Endothelial cell of umbilical vein (primary cell): Measurements from ENCODE around the gene EFCAB8. TPM values are rescaled to one million over a fixed set of nuclear protein-coding genes. Genes with fewer than 3 reads are reported as not detected.

Experiments used
- BruUV-seq: library from RNA; stranded (reverse); fragments of 400-500 nt; replicated peaks from 2 replicates; lab custom pipeline; 2021; lab: Mats Ljungman, UMichigan
- CTCF ChIA-PET: fragments of 300-600, 350-600 bp; sonication (Branson Sonifier 250); formaldehyde crosslinking; loops from one replicate; lab custom pipeline; 2021; ENCODE audit warnings: antibody characterized with exemption, inconsistent platforms; lab: Charles Lee
- POLR2A ChIA-PET: fragments of 300-600, 350-600 bp; sonication (Branson Sonifier 250); formaldehyde crosslinking; loops from one replicate; lab custom pipeline; 2021; ENCODE audit warnings: antibody characterized with exemption, inconsistent platforms; lab: Charles Lee
- DNase-seq: peaks from one replicate; pipeline ENCODE4 v3.0.0-alpha.2; 2011; ENCODE audit warnings: low read depth, low spot score
- FAIRE-seq: peaks from 2 replicates; lab custom pipeline; 2011; peaks lifted over from hg19 to GRCh38; lab: Jason Lieb, UNC
- H2AFZ ChIP-seq: 2 replicates; pipeline ENCODE4 v1.6.0; 2012; ENCODE audit warnings: low read depth, low read length, control low read depth, inconsistent platforms
- H3K27ac ChIP-seq: 2 replicates; pipeline ENCODE4 v1.5.1; 2011; ENCODE audit warnings: low read depth, mild to moderate bottlenecking, control low read depth, low read length, moderate library complexity; ENCODE audit not compliant: insufficient read depth
- H3K27me3 ChIP-seq, 2 experiments: 2 replicates each; pipeline versions ENCODE4 v1.6.0 to v1.6.1; 2011; ENCODE audit warnings: low read length in 2 of 2, mixed read lengths in 1 of 2; ENCODE audit not compliant: control insufficient read depth in 2 of 2, insufficient read depth in 2 of 2
- H3K36me3 ChIP-seq, 2 experiments: 2 replicates in 1 of 2; 3 replicates in 1 of 2; pipeline ENCODE4 v1.5.1; 2011; ENCODE audit warnings: low read length in 2 of 2, mild to moderate bottlenecking in 1 of 2, moderate library complexity in 1 of 2; ENCODE audit not compliant: control insufficient read depth in 2 of 2, insufficient read depth in 2 of 2; ENCODE audit errors: extremely low read depth in 1 of 2
- H3K4me1 ChIP-seq: 3 replicates; pipeline ENCODE4 v1.5.1; 2011; ENCODE audit warnings: mild to moderate bottlenecking, low read length; ENCODE audit not compliant: control insufficient read depth, insufficient read depth; ENCODE audit errors: extremely low read depth
- H3K4me2 ChIP-seq: 2 replicates; pipeline ENCODE4 v1.6.1; 2011; ENCODE audit warnings: low read length, control low read depth, mixed read lengths; ENCODE audit not compliant: insufficient read depth
- H3K4me3 ChIP-seq, 3 experiments: fragments of 200-600 bp in 1 of 3; sonication (generic), shearing (Covaris generic) in 1 of 3; replicated peaks in 1 of 3; 2 replicates each; pipeline ENCODE4 v1.5.1; 2011 to 2016; ENCODE audit warnings: control low read depth in 3 of 3, low read length in 3 of 3, mild to moderate bottlenecking in 2 of 3, inconsistent platforms in 1 of 3, low read depth in 1 of 3, moderate library complexity in 1 of 3; ENCODE audit not compliant: insufficient read depth in 1 of 3
- H3K79me2 ChIP-seq: 2 replicates; pipeline ENCODE4 v1.6.0; 2012; ENCODE audit warnings: low read length, inconsistent platforms; ENCODE audit not compliant: control insufficient read depth, insufficient read depth
- H3K9ac ChIP-seq: replicated peaks from 2 replicates; pipeline ENCODE3; 2011; ENCODE audit warnings: low read length, control low read depth; ENCODE audit not compliant: insufficient read depth; ENCODE audit errors: extremely low read depth
- H3K9me1 ChIP-seq: replicated peaks from 3 replicates; pipeline ENCODE4 v1.6.0; 2011; ENCODE audit warnings: mild to moderate bottlenecking, low read length; ENCODE audit not compliant: control insufficient read depth, insufficient read depth; ENCODE audit errors: extremely low read depth
- H3K9me3 ChIP-seq: replicated peaks from 2 replicates; pipeline ENCODE4 v1.5.1; 2012; ENCODE audit warnings: low read length, inconsistent platforms; ENCODE audit not compliant: control insufficient read depth, insufficient read depth
- H4K20me1 ChIP-seq: replicated peaks from 2 replicates; pipeline ENCODE3; 2011; ENCODE audit warnings: mild to moderate bottlenecking, low read length; ENCODE audit not compliant: control insufficient read depth, insufficient read depth; ENCODE audit errors: extremely low read depth
- EZH2 ChIP-seq: IDR thresholded peaks from 2 replicates; pipeline ENCODE4 v1.6.1; 2012; ENCODE audit warnings: borderline replicate concordance, low read depth, mild to moderate bottlenecking, moderate library complexity, low read length, inconsistent platforms; ENCODE audit not compliant: severe bottlenecking
- FOS ChIP-seq: IDR thresholded peaks from 2 replicates; pipeline ENCODE4 v1.6.1; 2011; ENCODE audit warnings: mild to moderate bottlenecking, low read length, moderate library complexity, borderline replicate concordance; ENCODE audit not compliant: insufficient read depth
- GATA2 ChIP-seq: IDR thresholded peaks from 2 replicates; pipeline ENCODE4 v1.7.0; 2011; ENCODE audit warnings: low read depth, mild to moderate bottlenecking, moderate library complexity, mixed read lengths, low read length; ENCODE audit not compliant: insufficient read length, insufficient read depth
- JUN ChIP-seq: IDR thresholded peaks from 2 replicates; pipeline ENCODE4 v1.6.1; 2011; ENCODE audit warnings: borderline replicate concordance, low read depth; ENCODE audit not compliant: insufficient read length, insufficient read depth
- MAX ChIP-seq: IDR thresholded peaks from 2 replicates; pipeline ENCODE4 v1.6.1; 2011; ENCODE audit not compliant: insufficient read depth, insufficient read length
- MYC ChIP-seq: IDR thresholded peaks from one replicate; pipeline ENCODE4 v1.6.1; 2011; ENCODE audit warnings: mild to moderate bottlenecking, low read depth, low read length
- POLR2A ChIP-seq: IDR thresholded peaks from 2 replicates; pipeline ENCODE4 v1.6.1; 2012; ENCODE audit warnings: low read depth, mild to moderate bottlenecking, control low read depth, low read length
- POLR2AphosphoS5 ChIP-seq: IDR thresholded peaks from 2 replicates; pipeline ENCODE4 v1.6.1; 2012; ENCODE audit warnings: low read depth, mild to moderate bottlenecking, control low read depth, low read length, moderate library complexity; ENCODE audit not compliant: insufficient read depth
- dilution Hi-C: fragments of 300-500 bp; cut with MboI; formaldehyde crosslinking; loops from one replicate; pipeline ENCODE4 v1.15.0; 2019; ENCODE audit warnings: low sequenced_read_pairs; ENCODE audit not compliant: extremely low pct_ligation_motif_present
- intact Hi-C: fragments of 100-400 bp; cut with micrococcal nuclease; formaldehyde crosslinking; loops from one replicate; pipeline ENCODE4 v1.10.0; 2022
- polyA plus RNA-seq, 4 experiments: library from polyadenylated mRNA; depleted of rRNA in 3 of 4; stranded (reverse) in 3 of 4; unstranded in 1 of 4; fragments of >200 nt; gene quantifications; 2 replicates each; pipeline versions ENCODE4 v1.2.1 to v1.2.3, GENCODE V29; 2011 to 2012; ENCODE audit warnings: missing spikeins in 1 of 4
- total RNA-seq: library from RNA; stranded (reverse); gene quantifications from 2 replicates; pipeline ENCODE4 v1.2.3, GENCODE V29; 2021
- TF ChIP-seq, protein P1 (sequence below), 2 donors: IDR thresholded peaks; 1 replicate in 1 of 2; 2 replicates in 1 of 2; pipeline ENCODE4 v1.5.1; 2011; ENCODE audit warnings: low read length in 2 of 2, mild to moderate bottlenecking in 2 of 2, moderate library complexity in 2 of 2, control low read depth in 1 of 2, inconsistent platforms in 1 of 2, low read depth in 1 of 2; ENCODE audit not compliant: insufficient read depth in 1 of 2; ENCODE audit errors: extremely low read depth in 1 of 2

EFCAB8 gene
- total and polyA plus RNA-seq, 2 donors (not counting 3 experiments of a cell fraction or from before 2014, with no cell fraction given), result 0.01 to 0.31 TPM

- Histone ChIP-seq H3K79me2 (peaks cover 44% of the 10 kb centered on the region), H3K4me3 (no peak overlapping the region), H2AFZ (no peak overlapping the region), H3K36me3 (peaks cover 19 to 21% of the 10 kb centered on the region in 2 experiments), H3K27me3 (no peaks in the 10 kb centered on the region), H3K4me1 (no peaks in the 10 kb centered on the region), H4K20me1 (peaks cover 3% of the 10 kb centered on the region), H3K9me3 (no peaks in the 10 kb centered on the region), H3K4me2 (no peak overlapping the region), H3K9me1 (no peaks in the 10 kb centered on the region), H3K9ac (no peak overlapping the region), H3K27ac (no peak overlapping the region)
- FAIRE-seq, result no peak
- POLR2A ChIA-PET, result no interaction called here
- TF ChIP-seq JUN (no peak), EZH2 (no peak)
- BruUV-seq, result no TSS peak
- no peak for DNase-seq
- intact Hi-C loops, result no loop called here
- CTCF ChIA-PET, result interaction anchor here (0.7 kb wide), 1 partner anchor 16 kb away, joined by 4 read pairs; no protein-coding TSS in a partner anchor
- dilution Hi-C loops, result no loop called here
These were observed 11.9 kb upstream of the EFCAB8 start for GRCh38 chr20:32846852-32847251.

DNA sequence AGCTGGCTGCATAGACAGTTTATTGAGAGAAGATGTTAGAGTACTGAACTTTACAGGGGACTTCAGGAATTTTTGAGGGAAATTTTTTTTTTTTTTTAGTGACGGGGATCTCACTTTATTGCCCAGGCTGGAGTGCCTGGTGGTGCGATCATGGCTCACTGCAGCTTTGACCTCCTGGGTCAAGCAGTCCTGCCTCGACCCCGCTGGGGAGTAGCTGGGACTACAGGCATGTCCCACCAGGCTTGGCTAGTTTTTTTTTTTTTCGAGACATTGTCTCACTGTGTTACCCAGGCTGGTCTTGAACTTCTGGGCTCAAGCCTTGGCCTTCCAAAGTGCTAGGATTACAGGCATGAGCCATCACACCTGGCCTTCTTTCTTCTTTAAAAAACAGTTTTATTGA, 10.8 kb upstream of the EFCAB8 start:
- CTCF ChIA-PET, result no interaction called here
- FAIRE-seq (no peak), DNase-seq (no peak)
- Histone ChIP-seq H4K20me1 (peaks cover 3% of the 10 kb centered on the region), H3K4me2 (no peak overlapping the region), H3K9me1 (no peaks in the 10 kb centered on the region), H3K9ac (no peak overlapping the region), H3K9me3 (no peaks in the 10 kb centered on the region), H2AFZ (no peak overlapping the region), H3K27me3 (no peaks in the 10 kb centered on the region), H3K36me3 (peaks cover 14 to 23% of the 10 kb centered on the region in 2 experiments), H3K4me3 (no peak overlapping the region), H3K79me2 (peaks cover 35% of the 10 kb centered on the region), H3K4me1 (no peaks in the 10 kb centered on the region), H3K27ac (no peak overlapping the region)
- dilution Hi-C loops, result no loop called here
- intact Hi-C loops, result no loop called here
- no TSS peak for BruUV-seq
- POLR2A ChIA-PET, result no interaction called here
- TF ChIP-seq MAX, result no peak
- TF ChIP-seq EZH2, result no peak
- TF ChIP-seq, protein P1, sequence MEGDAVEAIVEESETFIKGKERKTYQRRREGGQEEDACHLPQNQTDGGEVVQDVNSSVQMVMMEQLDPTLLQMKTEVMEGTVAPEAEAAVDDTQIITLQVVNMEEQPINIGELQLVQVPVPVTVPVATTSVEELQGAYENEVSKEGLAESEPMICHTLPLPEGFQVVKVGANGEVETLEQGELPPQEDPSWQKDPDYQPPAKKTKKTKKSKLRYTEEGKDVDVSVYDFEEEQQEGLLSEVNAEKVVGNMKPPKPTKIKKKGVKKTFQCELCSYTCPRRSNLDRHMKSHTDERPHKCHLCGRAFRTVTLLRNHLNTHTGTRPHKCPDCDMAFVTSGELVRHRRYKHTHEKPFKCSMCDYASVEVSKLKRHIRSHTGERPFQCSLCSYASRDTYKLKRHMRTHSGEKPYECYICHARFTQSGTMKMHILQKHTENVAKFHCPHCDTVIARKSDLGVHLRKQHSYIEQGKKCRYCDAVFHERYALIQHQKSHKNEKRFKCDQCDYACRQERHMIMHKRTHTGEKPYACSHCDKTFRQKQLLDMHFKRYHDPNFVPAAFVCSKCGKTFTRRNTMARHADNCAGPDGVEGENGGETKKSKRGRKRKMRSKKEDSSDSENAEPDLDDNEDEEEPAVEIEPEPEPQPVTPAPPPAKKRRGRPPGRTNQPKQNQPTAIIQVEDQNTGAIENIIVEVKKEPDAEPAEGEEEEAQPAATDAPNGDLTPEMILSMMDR (IDR thresholded peaks at IDR 0.05; ENCODE audit: extremely low read depth in 1 of 2, insufficient read depth in 1 of 2, low read depth in 1 of 2, low read length in 2 of 2), result no peak
- TF ChIP-seq FOS, result no peak
- no peak for TF ChIP-seq POLR2A
- no peak for TF ChIP-seq GATA2
- no peak for TF ChIP-seq POLR2AphosphoS5
- no peak for TF ChIP-seq MYC
- no peak for TF ChIP-seq JUN
